Left renal cortex interstitium (tissue), 4 donors: Measurements from ENCODE around the gene SURF2. TPM values are rescaled to one million over a fixed set of nuclear protein-coding genes. Genes with fewer than 3 reads are reported as not detected.
"Not testable (repeated sequence)": the region's sequence is repeated elsewhere in the genome, so short reads cannot be mapped to it uniquely, and the experiment has no call there.

ENCODE experiments used
- DNase-seq, 4 donors: peaks; one replicate each; pipeline ENCODE4 v3.0.0-alpha.2; 2013; ENCODE audit warnings: low read depth in 4 of 4, low spot score in 2 of 4, missing footprints in 1 of 4
- polyA plus RNA-seq, 4 donors: library from polyadenylated mRNA; unstranded; fragments of 120-200 nt; gene quantifications; one replicate each; pipeline ENCODE4 v1.2.1, GENCODE V29; 2013; ENCODE audit not compliant: insufficient read length in 4 of 4

The SURF2 gene
- polyA plus RNA-seq: 10 to 100 TPM; 21.6 to 28.6 (median 24.5) TPM

- DNase-seq: peak in 1 of 4 donors; percentile 75
Observed at GRCh38 chr9:133356391-133357091, at the start of gene SURF2, which contains the start of gene SURF1. TSS of gene SURF2 (plus strand) at chr9:133356550. CDS start at chr9:133356593, 43 bp downstream. TSS of gene SURF1 (minus strand) at chr9:133356487. CDS start at chr9:133356453, 34 bp downstream.

- no peak for DNase-seq
Observed at GRCh38 chr9:133307301-133307700, 49.0 kb upstream of the SURF2 start.

GRCh38 chr9:133309608-133310007, 46.7 kb upstream of the SURF2 start:
- no peak for DNase-seq

- no peak for DNase-seq
Observed at GRCh38 chr9:133315997-133316396, 40.4 kb upstream of the SURF2 start.

- not testable (repeated sequence) for DNase-seq
Observed at GRCh38 chr9:133317551-133317950, 38.8 kb upstream of the SURF2 start.

- DNase-seq: no peak
Observed at GRCh38 chr9:133320421-133320881, 35.9 kb upstream of the SURF2 start.

- no peak for DNase-seq
Observed at GRCh38 chr9:133321411-133321935, 34.9 kb upstream of the SURF2 start.

GRCh38 chr9:133322701-133323100, 33.6 kb upstream of the SURF2 start:
- DNase-seq: no peak

GRCh38 chr9:133323211-133323610, 33.1 kb upstream of the SURF2 start:
- DNase-seq: no peak

- no peak for DNase-seq
Observed at GRCh38 chr9:133323991-133324703, 32.2 kb upstream of the SURF2 start.

- DNase-seq: not testable (repeated sequence)
Observed at GRCh38 chr9:133327021-133327420, 29.3 kb upstream of the SURF2 start.

- DNase-seq: no peak
Observed at GRCh38 chr9:133327834-133328484, 28.4 kb upstream of the SURF2 start.

- DNase-seq: not testable (repeated sequence)
Observed at GRCh38 chr9:133329306-133330156, 26.8 kb upstream of the SURF2 start.

GRCh38 chr9:133331221-133331620, 25.1 kb upstream of the SURF2 start:
- DNase-seq: no peak

GRCh38 chr9:133331641-133332380, 24.5 kb upstream of the SURF2 start:
- DNase-seq: no peak

- no peak for DNase-seq
Observed at GRCh38 chr9:133332381-133332730, 24.0 kb upstream of the SURF2 start.

- DNase-seq: no peak
Observed at GRCh38 chr9:133333011-133333410, 23.3 kb upstream of the SURF2 start.

GRCh38 chr9:133333566-133333965, 22.8 kb upstream of the SURF2 start:
- no peak for DNase-seq

- no peak for DNase-seq
Observed at GRCh38 chr9:133334161-133334560, 22.2 kb upstream of the SURF2 start.
